HG02798 (cell line): ENCODE data around the gene PLCB4.

Experiments
- ATAC-seq: cut with Tn5 transposase; IDR thresholded peaks from one replicate; pipeline ENCODE4 v1.9.1; 2021; ENCODE audit warnings: mild to moderate bottlenecking; ENCODE audit not compliant: unreplicated experiment, poor library complexity

Gene PLCB4

DNA sequence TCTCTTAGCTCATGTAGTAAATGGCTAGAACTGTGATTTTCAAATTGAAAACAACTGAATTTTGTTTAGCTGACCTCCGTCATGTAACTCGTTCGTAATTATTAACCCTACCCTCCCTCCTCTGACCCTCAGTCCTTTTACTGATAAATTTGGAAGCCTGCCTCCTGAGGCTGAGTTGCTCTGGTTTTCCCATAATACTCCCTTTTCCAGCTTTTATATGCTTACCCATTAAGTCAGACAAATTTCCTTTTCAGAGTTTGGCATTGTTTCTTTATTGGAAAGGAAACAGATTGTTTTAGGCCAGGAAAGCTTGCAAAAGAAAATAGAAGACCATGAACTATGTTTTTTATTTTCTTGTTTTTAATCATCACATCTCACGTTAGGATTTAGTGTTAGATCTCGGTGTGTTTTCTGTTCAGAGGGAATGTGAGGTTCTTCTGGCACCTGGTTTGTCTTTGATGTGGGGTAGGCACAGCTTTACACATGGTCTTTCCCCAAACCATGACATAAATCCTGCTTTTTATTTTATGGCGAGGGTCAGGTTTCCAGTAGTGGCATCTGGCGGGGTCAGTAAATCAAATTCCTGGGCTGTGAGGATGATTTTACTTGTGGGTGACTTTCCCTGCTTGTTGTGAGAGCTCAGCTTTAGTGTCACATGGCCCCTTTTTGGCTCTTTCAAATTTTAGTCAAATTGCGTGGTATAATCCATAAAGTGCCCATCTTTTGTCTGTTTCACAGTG is 24.5 kb downstream of the PLCB4 start:
- no peak for ATAC-seq

DNA sequence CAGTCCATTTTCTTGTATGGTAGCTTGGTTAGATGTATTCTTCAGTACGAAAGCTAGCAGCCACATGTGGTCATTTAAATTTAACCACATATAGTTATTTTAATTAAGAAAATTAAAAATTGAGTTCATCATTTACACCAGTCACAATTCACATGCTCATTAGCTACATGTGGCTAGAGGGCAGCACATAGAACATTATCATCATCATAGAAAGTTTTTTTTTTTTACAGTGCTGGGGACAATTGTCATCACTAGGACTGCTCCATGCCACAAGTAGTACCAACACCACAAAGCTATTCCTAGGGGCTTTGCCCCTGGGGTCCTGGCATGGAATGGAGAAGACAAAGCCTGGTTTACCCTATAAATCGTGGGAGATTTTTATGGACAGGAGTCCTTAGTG is 30.5 kb downstream of the PLCB4 start:
- ATAC-seq: no peak

- ATAC-seq: no peak
Measured at GRCh38 chr20:9100691-9101090, 31.8 kb downstream of the PLCB4 start.

DNA sequence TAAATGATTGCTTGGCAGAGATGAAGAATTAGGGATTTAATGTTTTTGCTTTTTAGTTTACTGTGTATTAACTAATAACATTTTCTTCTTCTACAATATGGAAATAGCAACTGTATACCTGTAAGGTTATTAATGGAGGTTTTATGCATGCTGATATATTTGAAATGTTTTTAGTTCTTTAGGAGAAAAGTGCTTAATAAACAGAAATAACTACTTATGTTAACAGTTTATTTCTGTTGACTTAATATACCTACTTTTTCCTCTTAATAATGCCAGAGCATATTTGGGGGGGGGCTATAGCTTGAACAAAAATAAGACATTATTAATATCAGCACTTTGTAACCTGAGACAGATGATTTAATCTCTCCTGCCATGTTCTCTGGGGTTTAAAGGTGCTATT is 33.6 kb downstream of the PLCB4 start:
- ATAC-seq: no peak

GRCh38 chr20:9103955-9104354 is 35.1 kb downstream of the PLCB4 start:
- ATAC-seq: no peak

DNA sequence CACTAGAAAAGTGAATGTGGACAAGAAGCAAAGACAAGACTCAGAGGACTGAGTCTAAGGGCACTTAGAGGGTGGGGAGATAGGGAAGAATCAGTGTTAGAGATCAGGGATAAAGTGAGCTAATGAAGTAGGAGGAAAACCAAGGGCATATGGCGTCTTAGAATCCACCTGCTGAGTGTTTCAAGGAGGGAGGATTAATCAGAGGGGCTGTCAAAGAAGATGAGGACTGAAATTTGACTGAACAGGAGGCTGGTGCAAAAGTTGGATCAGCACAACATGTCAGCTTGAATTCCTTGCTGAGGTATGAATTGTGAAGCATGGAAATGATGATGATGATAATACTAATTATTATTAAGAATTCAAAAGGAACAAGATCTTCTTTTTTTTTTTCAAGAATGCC is 39.4 kb downstream of the PLCB4 start:
- ATAC-seq: no peak

- ATAC-seq: no peak
Measured at GRCh38 chr20:9109566-9109965, 40.7 kb downstream of the PLCB4 start.

GRCh38 chr20:9110365-9110764 is 41.5 kb downstream of the PLCB4 start:
- ATAC-seq: no peak

DNA sequence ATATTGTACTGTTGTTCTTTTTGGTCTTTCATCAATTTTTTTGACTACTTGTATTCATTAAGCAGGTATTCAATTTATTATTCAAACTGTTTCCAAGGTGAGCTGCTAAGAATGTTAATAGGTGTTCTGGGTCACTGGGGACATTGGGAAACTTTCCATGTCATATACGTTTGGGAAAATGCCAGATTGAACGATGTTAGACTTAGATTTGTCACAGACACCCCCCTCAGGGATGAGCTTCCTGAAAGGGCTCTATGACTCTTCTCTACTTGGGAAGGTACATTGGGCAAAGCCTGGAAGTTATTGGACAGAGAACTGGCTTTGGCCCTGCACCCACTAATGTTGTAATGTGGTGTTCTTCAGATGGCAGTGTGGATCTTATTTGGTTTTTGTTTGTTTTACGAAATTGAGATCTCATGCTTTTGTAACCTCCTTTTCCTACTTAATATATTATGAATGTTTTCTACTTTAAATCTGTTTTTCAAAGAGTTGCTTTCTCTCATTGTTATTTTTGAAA is 42.1 kb downstream of the PLCB4 start:
- no peak for ATAC-seq

DNA sequence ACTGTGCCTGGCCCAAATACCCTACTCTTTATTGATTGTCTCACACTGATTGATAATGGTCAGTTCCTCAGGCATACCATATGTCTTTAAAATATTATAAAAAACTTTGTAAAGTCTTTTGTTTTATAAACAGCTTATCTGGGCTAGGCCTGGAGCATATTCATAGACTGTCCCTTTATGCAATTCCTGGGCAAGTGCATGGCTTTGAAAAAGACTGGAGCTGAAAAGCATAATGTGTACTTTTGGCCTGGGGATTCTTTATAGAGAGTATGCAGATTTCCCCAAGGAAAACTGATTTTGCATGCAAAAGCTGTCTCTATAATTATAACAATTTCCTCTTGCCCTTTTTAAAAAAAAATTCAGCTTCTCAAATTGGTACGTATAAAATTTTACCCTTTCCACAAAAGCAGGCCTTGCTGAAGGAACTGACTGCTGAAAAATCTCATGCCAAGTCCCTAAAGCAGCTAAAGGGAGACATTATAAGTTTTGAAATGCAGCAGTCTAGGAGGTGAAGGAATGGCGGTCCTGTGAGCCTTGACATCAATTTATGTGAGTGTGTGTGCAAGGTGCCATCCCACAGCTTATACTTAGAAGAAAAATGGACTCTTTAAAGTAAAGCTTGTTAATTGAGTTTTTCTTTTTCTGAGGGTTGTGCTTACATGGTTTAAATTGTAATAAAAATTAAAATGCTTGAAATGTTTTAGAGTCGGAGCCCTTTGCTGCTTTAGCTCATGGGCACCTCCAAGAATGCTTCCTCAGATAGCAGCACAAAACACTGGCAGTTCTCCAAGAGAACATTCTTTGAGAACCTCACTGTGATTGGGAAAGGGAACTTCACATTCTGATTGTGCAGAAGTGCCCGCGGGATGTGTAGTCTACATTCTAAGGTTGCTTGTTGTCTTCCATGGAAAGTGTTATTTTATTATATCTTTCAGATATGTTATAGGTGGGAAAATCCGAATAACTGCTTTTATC is 43.9 kb downstream of the PLCB4 start:
- no peak for ATAC-seq

DNA sequence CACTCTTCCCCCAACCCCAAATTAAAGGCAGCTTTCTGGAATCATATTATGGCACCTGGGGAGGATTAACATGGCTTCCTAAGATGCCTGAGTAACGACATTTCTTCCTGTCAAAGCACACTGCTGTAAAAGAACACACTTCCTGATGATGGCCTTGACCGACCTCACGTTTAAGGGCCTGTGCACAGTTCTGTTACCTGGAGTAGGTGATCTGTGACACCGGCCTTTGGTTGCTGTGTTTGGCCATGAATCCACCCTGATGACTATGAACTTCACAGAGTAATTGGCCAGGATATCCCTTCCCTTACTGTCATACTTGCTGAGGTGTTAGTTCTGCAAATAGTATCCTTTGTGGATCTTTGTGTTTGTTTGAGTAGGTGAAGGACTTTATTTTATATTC is 45.8 kb downstream of the PLCB4 start:
- ATAC-seq: no peak

DNA sequence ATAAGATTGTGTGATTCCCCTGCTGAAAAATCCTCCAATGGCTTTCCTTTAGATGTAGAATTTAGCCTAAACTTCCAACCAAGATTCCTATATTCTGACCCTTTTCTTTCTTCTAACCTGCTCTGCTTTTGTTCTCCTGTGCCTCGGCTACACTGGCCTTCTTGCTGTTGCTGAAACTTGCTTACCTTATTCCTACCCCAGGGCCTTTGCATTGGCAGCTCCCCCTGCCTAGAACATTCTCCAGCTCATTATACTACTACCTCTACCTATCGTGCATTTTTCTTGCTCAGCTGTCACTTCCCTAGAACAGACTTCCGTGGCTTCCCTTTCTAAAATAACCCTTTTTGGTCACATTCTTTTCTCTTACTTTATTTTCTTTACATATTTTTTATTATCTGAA is 48.7 kb downstream of the PLCB4 start:
- ATAC-seq: no peak

DNA sequence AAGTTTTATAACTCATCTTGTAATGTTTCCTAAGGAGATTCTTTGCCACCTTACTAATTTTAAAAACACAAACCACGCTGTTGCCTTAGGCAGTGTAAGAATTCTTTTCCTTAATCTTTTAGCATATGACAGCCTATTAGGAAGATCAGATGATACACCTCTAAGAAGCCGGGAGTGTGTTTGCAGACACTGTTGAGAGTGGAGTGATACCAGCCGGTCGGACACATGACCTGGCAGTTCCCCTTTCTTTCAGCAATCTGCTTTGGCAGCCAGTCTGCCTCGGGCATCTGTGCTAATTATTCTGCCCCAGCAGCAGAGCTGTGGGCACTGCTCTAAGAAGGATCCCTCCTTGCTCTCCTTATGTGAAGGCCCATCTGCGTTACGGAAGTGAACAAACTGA is 50.9 kb downstream of the PLCB4 start:
- no peak for ATAC-seq

DNA sequence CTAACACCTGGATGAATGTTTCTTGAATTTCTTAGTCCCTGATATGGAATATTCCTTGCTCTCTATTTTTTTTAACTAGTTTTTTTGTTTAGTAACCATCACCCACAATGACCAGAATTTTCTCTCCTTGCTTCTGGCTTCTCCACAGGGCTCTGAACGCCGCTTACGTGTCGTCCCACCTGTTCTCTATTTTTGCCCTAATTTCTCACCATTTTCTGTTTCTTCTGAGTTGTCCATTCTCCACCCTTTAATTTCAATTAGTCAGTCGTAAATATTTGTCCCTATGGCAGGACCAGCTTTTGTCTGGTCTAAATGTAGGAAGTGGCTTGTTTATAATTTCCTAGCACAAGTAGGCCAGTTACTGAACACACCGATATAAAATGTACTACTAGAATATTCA is 52.3 kb downstream of the PLCB4 start:
- ATAC-seq: no peak

DNA sequence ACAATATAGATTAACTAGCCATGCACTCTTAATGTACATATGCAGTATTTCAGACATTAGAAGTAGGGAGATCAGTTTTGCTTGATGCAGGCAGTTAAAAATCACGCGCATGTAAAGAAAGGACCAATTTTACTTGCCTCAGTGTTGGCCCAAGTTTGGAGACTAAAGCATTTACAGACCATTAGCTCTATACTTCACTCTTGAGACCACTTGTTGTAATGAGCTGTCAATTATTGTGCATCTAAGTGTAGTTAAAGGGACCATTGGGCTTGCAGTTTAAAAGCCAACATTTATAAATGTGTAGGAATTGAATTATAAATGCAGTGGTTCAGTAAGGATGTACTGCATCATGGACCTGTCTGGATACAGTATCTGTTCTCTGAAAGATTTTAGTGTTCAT is 53.7 kb downstream of the PLCB4 start:
- no peak for ATAC-seq

- no peak for ATAC-seq
Measured at GRCh38 chr20:9126527-9126926, 57.6 kb downstream of the PLCB4 start.

DNA sequence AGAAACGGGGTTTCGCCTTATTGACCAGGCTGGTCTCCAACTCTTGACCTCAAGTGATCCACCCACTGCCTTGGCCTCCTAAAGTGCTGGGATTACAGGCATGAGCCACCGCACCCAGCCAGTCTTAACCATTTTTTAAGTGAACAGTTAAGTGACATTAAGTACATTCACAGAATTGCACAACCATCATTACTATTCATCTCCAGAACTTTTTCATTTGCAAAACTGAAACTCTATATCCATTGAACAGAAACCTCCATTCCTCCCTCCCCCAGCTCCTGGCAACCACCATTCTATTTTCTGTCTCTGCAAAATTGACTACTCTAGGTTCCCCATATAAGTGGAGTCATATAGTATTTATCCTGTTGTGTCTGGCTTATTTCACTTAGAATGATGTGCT is 59.7 kb downstream of the PLCB4 start:
- no peak for ATAC-seq

- no peak for ATAC-seq
Measured at GRCh38 chr20:9129756-9130155, 60.9 kb downstream of the PLCB4 start.

- no peak for ATAC-seq
Measured at GRCh38 chr20:9130521-9130920, 61.6 kb downstream of the PLCB4 start.

- no peak for ATAC-seq
Measured at GRCh38 chr20:9131841-9132240, 63.0 kb downstream of the PLCB4 start.

DNA sequence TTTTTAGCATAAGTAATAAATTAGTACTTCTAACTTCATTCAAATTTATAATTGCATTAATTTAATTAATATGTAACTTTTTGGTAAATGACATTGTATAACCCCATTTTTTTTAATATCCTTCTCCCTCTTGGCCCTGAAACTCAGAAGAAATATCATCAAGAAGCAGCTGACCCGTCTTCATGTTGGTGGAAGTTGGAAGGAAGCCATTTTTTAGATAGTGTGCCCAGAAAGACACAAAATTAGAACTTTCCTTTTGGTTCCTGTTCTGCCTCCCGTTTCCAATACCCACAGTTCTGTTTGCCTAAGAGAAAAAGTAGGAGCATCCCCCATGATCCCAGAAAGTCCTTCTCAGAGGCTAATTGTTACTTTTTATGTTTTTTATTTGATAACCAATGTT is 65.5 kb downstream of the PLCB4 start:
- no peak for ATAC-seq
